NCI-H82 treated with DMSO at 0.1 percent for 48 hours (cell line): ENCODE results near the gene ACOT9.
A peak's percentile ranks its signal among the peaks of the same experiment; 100 is the strongest.
"Not testable (repeated sequence)": the region's sequence is repeated elsewhere in the genome, so short reads cannot be mapped to it uniquely, and the experiment has no call there.

Experiments
- DNase-seq: peaks from one replicate; lab custom pipeline; 2025; ENCODE audit not compliant: unreplicated experiment; lab: John Stamatoyannopoulos, UW

ACOT9 gene

DNA sequence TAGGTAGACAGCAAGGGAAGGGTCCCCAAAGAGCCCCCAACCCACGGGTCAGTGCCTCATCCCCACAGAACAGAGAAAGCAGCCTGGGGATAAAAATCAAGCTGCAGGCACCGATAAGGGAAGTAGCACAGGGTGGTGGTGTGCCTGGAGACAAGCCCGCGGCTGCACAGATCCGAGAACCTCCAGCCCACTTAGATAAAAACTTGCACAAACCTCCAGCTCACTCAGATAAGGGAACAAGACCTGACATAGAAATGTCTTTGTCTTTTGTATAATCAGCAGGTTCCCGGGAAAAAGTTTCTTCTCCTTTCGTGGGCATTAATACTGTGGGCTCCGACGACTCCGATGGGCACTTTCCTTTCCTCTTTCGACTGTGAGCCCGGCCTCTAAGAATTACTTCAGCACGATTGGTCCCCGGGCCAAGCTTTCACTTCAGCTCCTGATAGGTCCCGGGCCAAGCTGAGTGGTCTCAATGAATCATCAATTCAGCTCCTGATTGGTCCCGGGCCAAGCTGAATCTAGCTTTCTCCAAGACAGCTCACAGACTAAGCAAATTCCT, 43.4 kb downstream of the ACOT9 start:
- no peak for DNase-seq

- peak; percentile 5 for DNase-seq
These were observed 48.5 kb downstream of the ACOT9 start for GRCh38 chrX:23694606-23695005.

DNA sequence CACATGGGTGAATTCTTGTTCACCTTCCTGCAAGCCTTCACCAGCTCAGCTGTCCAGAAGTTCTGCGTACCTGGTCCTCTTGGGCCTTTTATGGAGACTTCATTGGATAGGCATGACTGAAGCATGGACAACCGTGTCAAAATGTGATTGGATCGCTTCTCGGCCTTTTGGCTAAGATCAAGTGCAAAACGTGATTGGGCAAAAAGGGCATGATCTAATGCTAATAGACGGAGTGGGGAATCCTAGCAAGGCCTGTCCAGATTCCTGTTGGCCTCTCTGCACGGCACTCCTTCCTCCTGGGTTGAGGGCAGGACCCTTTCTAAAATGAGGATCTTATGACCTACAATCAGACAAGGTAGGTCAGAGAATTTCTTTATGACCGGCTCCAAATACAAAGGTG, 50.9 kb downstream of the ACOT9 start:
- DNase-seq, result no peak

DNA sequence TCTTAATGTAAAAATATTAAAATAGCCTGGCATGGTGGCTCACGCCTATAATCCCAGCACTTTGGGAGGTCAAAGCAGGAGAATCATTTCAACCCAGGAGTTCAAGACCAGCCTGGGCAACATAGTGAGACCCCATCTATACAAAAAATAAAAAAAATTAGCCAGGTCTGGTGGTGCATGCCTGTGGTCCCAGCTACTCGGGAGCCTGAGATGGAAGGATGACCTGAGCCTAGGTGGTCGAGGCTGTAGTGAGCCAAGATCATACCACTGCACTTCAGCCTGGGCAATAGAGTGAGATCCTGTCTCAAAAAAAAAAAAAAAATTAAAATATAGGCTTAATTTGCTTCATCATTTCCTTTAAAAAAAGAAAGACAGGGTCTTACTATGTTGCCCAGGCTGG, 66.6 kb downstream of the ACOT9 start:
- not testable (repeated sequence) for DNase-seq

DNA sequence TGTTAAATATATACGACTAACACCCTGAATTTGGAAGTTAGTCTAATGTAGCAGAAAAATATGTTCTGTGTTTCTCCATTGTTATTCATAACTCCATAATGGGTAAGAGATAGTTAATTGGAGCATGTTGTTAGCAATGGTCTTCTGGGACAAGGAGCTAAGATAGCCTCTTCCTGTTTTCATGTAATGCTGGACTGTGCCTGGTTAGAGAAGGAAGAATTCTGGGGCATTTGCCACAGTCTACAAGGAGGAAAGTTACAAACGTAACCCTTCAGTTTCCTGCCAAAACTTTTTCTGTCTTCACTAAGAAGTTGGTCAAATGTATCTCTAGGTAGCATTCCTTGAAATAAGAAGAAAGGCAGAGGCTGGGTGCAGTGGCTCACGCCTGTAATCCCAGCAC, 70.0 kb downstream of the ACOT9 start:
- DNase-seq, result no peak

DNA sequence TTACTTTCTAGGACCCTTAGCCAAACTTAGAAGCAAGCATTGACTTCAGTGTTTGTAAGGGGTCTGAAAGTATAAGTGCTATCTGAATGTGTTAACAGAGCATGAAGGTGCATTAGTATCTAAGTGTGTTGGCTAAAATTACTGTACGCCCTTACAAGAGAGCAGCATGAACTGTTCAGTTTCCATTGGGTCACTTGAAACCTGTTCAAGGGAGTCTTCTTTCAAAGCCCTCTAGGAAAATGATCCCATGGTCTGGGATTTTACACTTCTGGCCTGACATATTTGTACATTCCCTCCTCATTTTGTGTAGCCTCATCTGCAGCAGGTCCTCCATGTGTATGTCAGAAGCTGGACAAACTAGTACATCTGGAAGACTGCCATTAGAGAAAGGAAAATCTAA, 72.5 kb downstream of the ACOT9 start:
- DNase-seq, result no peak

DNA sequence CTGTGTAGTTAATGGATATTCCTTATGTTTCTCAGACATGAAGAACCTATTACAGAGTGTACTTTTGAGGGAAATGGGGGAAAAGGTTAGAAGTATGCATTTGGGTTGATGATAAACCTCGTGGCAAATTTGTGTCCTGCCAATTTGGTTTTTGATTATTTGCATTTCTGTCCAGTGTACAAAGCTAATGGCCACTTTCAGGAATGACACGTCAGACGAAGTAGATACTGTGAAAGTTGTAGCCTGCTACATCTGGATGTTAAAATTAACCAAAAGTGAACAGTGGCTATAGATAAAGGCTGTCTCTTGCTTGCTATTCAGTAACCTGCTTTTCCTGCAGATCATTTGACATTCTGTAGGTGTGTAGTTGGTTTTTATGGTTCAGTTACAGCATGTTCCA, 74.7 kb downstream of the ACOT9 start:
- DNase-seq, result no peak

GRCh38 chrX:23667239-23668177, 75.6 kb downstream of the ACOT9 start, which contains the start of gene PRDX4:
Gene PRDX4 (plus strand): TSS chrX:23667493. CDS start chrX:23667571, 78 bp downstream.
- peak; percentile 72 for DNase-seq

DNA sequence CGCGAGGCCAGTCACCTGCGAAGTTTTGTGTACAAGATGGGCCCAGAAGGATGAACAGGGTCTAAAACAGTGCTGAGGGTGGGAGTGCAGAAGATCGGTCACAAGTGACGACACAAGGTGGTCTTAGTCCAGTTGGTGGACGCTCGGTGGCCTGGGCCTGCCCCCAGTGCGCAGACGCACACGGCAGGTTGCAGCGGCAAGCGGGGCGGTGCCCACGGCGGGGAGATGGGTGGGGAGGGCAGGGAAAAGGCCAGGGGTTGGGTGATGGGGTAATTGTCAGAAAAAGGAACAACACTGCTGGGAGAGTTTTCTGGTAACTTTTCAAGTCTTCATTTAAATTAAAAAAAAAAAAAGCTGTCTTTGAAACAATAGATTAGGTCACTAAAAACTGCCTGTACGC, 76.8 kb downstream of the ACOT9 start:
- no peak for DNase-seq

DNA sequence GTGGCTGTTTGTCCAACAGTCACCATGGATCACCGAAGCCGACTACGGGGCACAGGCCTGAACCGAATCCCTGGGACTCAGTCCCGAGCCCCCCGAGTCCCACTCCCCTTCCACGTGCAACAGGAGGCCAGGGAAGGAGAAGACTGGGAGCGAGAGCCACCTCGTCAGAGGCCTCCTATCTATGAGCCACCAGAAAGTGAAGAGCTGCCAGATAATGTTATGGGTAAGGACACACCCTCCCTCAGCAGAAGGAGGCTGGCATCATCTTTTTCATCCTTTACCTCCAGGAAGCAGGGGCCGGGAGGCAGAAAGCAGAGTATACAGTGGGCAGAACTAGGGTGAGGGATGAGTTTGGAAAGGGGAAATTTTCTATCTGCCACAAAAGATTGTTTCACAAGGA, 78.6 kb downstream of the ACOT9 start:
- DNase-seq, result no peak

DNA sequence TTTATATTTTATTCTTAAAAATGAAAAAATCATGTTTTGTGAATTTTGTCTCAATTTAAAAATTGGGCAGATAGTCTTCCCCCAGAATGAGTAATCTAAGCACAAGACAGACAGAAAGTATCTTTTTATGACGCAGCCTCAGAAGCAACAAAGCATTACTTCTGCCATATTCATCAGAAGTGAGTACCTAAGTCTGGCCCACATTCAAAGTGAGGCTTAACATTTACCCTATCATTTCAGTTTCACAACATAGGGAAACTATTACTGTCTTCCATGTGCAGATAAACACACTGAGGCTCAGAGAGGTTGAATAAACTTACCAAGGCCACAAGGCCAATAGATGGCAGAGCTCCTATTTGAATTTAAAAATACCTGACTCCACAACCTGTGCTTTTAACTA, 80.2 kb downstream of the ACOT9 start:
- no peak for DNase-seq

GRCh38 chrX:23662187-23662586, 80.9 kb downstream of the ACOT9 start:
- no peak for DNase-seq

DNA sequence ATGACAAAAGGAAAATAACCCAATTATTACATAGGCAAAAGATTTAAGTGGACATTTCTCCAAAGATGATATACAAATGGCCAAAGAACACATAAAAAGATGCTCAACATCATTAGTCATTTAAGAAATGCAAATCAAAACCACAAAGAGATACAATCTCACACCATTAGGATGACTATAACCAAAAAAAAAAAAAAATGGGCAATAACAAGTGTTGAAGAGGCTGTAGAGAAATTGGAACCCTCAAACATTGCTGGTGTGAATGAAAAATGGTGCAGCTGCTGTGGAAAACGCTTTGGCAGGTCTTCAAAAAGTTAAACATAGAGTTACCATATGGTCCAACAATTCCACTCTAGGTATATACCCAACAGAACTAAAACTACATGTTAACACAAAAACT, 81.4 kb downstream of the ACOT9 start:
- no peak for DNase-seq

- DNase-seq, result no peak
These were observed 82.3 kb downstream of the ACOT9 start for GRCh38 chrX:23660766-23661132.

DNA sequence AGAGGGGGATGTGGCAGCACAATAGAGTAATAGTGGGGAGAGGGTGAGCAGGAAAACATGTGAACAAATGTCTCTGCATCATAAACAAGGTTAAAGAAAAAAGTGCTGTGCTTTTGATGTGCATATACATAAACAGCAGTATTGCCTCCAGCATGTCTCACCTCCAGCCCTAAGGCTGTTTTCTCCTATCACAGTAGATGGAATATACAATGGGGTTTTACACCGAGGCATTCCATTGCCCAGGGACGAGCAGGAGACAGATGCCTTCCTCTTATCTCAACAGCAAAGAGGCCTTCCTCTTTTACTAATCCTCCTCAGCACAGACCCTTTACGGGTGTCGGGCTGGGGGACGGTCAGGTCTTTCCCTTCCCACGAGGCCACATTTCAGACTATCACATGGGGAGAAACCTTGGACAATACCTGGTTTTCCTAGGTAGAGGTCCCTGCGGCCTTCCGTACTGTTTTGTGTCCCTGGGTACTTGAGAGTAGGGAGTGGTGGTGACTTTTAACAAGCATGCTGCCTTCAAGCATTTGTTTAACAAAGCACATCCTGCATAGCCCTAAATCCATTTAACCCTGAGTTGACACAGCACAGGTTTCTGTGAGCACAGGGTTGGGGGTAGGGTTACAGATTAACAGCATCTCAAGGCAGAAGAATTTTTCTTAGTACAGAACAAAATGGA, 82.9 kb downstream of the ACOT9 start:
- not testable (repeated sequence) for DNase-seq

DNA sequence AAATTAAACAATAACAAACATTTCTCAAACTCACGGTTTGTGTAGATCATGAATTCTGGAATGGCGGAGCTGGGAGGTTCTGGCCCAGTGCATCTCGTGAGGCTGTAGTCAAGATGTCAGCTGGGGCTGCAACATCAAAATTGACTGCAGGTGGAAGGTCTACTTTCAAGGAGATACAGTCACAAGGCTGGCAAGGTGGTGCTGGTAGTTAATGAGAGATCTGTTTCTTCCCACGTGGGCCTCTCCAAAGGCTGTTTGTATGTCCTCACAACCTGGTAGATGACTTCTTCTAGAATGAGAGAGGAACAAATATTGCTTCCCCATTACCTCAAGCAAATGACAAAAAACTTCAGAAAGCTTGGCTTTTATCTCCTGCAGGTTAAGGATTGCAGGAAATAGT, 83.7 kb downstream of the ACOT9 start:
- no peak for DNase-seq

- no peak for DNase-seq
These were observed 86.4 kb downstream of the ACOT9 start for GRCh38 chrX:23656684-23657083.

DNA sequence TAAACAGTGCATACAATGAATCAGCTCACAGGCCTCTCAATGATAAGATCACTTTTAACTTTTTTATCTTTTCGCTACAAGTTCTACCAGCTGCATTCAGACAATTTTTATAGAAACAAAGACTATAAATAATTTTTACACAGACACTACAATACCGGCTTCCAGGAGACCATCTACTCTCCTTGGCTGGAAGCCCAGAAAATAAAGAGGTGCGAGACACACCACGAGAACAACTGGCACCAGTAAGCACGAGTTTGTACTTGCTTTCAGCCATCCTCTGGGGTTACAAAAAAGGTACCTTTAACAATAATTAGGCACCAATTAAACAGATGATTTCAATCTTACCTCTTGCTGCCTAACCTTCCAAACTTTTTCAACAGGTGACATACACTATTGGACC, 87.0 kb downstream of the ACOT9 start:
- DNase-seq, result no peak
